C4-2B (cell line): Measurements from ENCODE around the gene MTUS2.

Experiments used
- CTCF ChIP-seq: fragments of 450-650 bp; conservative IDR thresholded peaks from 2 replicates; pipeline ENCODE4 v1.5.1; 2017; ENCODE audit warnings: mild to moderate bottlenecking
- ZFX ChIP-seq: fragments of 450-650 bp; IDR thresholded peaks from 2 replicates; pipeline ENCODE4 v1.6.1; 2017

- no peak for TF ChIP-seq CTCF
- TF ChIP-seq ZFX: no peak
Observed at GRCh38 chr13:29451976-29452375, 631.8 kb downstream of the MTUS2 start.
